Measurements from ENCODE around the gene GRK7. TPM values are rescaled to one million over a fixed set of nuclear protein-coding genes. Genes with fewer than 3 reads are reported as not detected.
"Not testable (repeated sequence)": the region's sequence is repeated elsewhere in the genome, so short reads cannot be mapped to it uniquely, and the experiment has no call there.

GRK7 gene
- total RNA-seq, 1 donor from 2014 or later: not detected

- peak overlapping the region; percentile 100 for H3K4me3 Mint-ChIP-seq
- no peak for DNase-seq (ENCODE audit: low spot score)
- H3K9me3 Mint-ChIP-seq: no peaks in the 10 kb centered on the region
- H3K27me3 Mint-ChIP-seq (ENCODE audit: insufficient read depth): peaks cover 5% of the 10 kb centered on the region
- peak overlapping the region; percentile 85 for H3K27ac Mint-ChIP-seq
- H3K36me3 Mint-ChIP-seq (ENCODE audit: low read depth): peaks cover 6% of the 10 kb centered on the region
- intact Hi-C loops (cut with micrococcal nuclease): loop anchor here (1.0 to 10.0 kb wide), 17 partner anchors 59 to 1267 kb away; partner anchors contain the start of genes GK5, PLS1, SLC25A36 and TFDP2
- H3K4me1 Mint-ChIP-seq (ENCODE audit: low read depth): peaks cover 30% of the 10 kb centered on the region
These were observed 25.6 kb upstream of the GRK7 start for GRCh38 chr3:141737678-141738021.

DNA sequence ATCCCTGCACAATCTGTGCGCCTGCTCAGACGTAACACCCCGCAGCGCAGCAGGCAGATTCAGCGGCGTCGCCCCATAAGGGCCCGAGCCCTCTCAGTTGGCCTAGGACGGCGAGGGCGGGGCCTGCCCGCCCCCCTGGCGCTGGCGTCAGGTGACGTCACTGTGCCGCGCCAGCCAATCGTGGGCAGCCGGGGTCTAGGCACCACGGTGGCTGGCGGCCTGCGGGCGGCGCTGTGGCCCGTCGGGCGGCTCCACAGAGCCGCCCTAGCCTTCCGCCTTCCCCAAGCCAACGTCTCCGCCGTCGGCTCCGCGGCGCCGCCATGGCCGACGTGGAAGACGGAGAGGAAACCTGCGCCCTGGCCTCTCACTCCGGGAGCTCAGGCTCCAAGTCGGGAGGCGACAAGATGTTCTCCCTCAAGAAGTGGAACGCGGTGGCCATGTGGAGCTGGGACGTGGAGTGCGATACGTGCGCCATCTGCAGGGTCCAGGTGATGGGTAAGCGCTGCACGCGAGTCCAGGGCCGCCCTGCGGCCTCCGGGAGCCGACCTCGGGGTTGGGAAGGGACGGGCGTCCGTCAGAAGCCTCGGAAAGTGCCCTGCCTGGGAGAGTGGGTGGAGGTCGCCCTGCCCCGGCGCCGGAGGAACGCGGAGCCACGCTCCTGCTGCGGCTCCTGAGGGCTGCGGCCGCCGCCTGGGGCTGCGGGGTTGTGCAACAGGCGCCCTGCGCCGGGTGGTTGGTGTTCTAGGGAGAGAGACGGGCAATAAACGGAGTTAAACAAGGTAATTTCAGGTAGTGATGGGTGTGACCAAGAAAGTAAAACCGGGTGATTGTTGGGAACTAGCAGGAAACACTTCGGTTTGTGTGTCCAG, 25.0 kb upstream of the GRK7 start, which contains the start of gene RNF7:
RNF7 (plus strand) TSS at position 277 of the 869 bp plus-strand sequence; CDS start at position 321, 44 bp downstream.
- no peaks in the 10 kb centered on the region for H3K9me3 Mint-ChIP-seq
- peak within 1 kb of the TSS; percentile 100 for H3K4me3 Mint-ChIP-seq
- peaks cover 10% of the 10 kb centered on the region for H3K36me3 Mint-ChIP-seq (ENCODE audit: low read depth)
- peaks cover 30% of the 10 kb centered on the region for H3K4me1 Mint-ChIP-seq (ENCODE audit: low read depth)
- intact Hi-C loops (cut with micrococcal nuclease): loop anchor here (1.0 to 10.0 kb wide), 17 partner anchors 58 to 1267 kb away; partner anchors contain the start of genes GK5, PLS1, SLC25A36 and TFDP2
- peak within 1 kb of the TSS; percentile 99 for H3K27ac Mint-ChIP-seq
- peaks cover 5% of the 10 kb centered on the region for H3K27me3 Mint-ChIP-seq (ENCODE audit: insufficient read depth)
- DNase-seq (ENCODE audit: low spot score): peak; percentile 97

- Mint-ChIP-seq H3K4me1 (ENCODE audit: low read depth) (peaks cover 31% of the 10 kb centered on the region), H3K27ac (peak overlapping the region; percentile 99), H3K27me3 (ENCODE audit: insufficient read depth) (no peaks in the 10 kb centered on the region), H3K4me3 (peak overlapping the region; percentile 100), H3K36me3 (ENCODE audit: low read depth) (peaks cover 10% of the 10 kb centered on the region), H3K9me3 (no peaks in the 10 kb centered on the region)
- DNase-seq (ENCODE audit: low spot score): no peak
- intact Hi-C loops (cut with micrococcal nuclease): loop anchor here (1.0 to 10.0 kb wide), 18 partner anchors 57 to 1266 kb away; partner anchors contain the start of genes GK5, PLS1, SLC25A36 and TFDP2
These were observed 24.3 kb upstream of the GRK7 start for GRCh38 chr3:141738891-141739363.

DNA sequence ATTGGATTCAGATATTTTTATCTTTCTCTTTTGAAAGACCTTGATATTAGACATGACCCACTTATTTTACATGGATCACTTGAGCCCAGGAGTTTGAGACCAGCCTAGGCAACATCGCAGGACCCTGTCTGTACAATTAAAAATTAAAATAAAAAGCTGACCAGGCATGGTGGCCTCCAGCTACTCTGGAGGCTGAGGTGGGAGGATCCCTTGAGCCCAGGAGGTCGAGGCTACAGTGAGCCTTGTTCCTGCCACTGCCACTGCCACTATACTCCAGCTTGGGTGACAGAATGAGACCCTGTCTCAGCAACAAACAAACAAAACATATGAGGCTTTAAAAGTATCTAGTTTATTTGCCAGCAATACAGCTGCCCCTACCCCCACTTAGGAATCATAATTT, 23.5 kb upstream of the GRK7 start:
- H3K4me3 Mint-ChIP-seq: peak overlapping the region; percentile 100
- intact Hi-C loops (cut with micrococcal nuclease): loop anchor here (1.0 to 10.0 kb wide), 9 partner anchors 165 to 1265 kb away; partner anchors contain the start of genes GK5, SLC25A36, TFDP2 and TRPC1
- peaks cover 39% of the 10 kb centered on the region for H3K4me1 Mint-ChIP-seq (ENCODE audit: low read depth)
- H3K27ac Mint-ChIP-seq: peak overlapping the region; percentile 44
- H3K36me3 Mint-ChIP-seq (ENCODE audit: low read depth): peaks cover 16% of the 10 kb centered on the region
- H3K9me3 Mint-ChIP-seq: no peaks in the 10 kb centered on the region
- H3K27me3 Mint-ChIP-seq (ENCODE audit: insufficient read depth): no peaks in the 10 kb centered on the region
- DNase-seq (ENCODE audit: low spot score): no peak

GRCh38 chr3:141740349-141740748, 22.9 kb upstream of the GRK7 start:
- Mint-ChIP-seq H3K27me3 (ENCODE audit: insufficient read depth) (no peaks in the 10 kb centered on the region), H3K36me3 (ENCODE audit: low read depth) (peaks cover 18% of the 10 kb centered on the region), H3K27ac (no peak overlapping the region), H3K4me3 (peak overlapping the region; percentile 100), H3K4me1 (ENCODE audit: low read depth) (peaks cover 39% of the 10 kb centered on the region), H3K9me3 (no peaks in the 10 kb centered on the region)
- intact Hi-C loops (cut with micrococcal nuclease): no loop called here
- DNase-seq (ENCODE audit: low spot score): no peak

GRCh38 chr3:141743305-141743704, 19.9 kb upstream of the GRK7 start:
- no peak overlapping the region for H3K4me3 Mint-ChIP-seq
- H3K4me1 Mint-ChIP-seq (ENCODE audit: low read depth): peaks cover 34% of the 10 kb centered on the region
- H3K36me3 Mint-ChIP-seq (ENCODE audit: low read depth): peaks cover 25% of the 10 kb centered on the region
- no peaks in the 10 kb centered on the region for H3K27me3 Mint-ChIP-seq (ENCODE audit: insufficient read depth)
- H3K27ac Mint-ChIP-seq: no peak overlapping the region
- no peaks in the 10 kb centered on the region for H3K9me3 Mint-ChIP-seq
- intact Hi-C loops (cut with micrococcal nuclease): no loop called here
- no peak for DNase-seq (ENCODE audit: low spot score)

GRCh38 chr3:141746962-141747361, 16.2 kb upstream of the GRK7 start:
- intact Hi-C loops (cut with micrococcal nuclease): no loop called here
- no peaks in the 10 kb centered on the region for H3K9me3 Mint-ChIP-seq
- no peaks in the 10 kb centered on the region for H3K27me3 Mint-ChIP-seq (ENCODE audit: insufficient read depth)
- peaks cover 13% of the 10 kb centered on the region for H3K4me1 Mint-ChIP-seq (ENCODE audit: low read depth)
- H3K27ac Mint-ChIP-seq: no peak overlapping the region
- H3K4me3 Mint-ChIP-seq: no peak overlapping the region
- DNase-seq (ENCODE audit: low spot score): no peak
- H3K36me3 Mint-ChIP-seq (ENCODE audit: low read depth): peaks cover 29% of the 10 kb centered on the region

DNA sequence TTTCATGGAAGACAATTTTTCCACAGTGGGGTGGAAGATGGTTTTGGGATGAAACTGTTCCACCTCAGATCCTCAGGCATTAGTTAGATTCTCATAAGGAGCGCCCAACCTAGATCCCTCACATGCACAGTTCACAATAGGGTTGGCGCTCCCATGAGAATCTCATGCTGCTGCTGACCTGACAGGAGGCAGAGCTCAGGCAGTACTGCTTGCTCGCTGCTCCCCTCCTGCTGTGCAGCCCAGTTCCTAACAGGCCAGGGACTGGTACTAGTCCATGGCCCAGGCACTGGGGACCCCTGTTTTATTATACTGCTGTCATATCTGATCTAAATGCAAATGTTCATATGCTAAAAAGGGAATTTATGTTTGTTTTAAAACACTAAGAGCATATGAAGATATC, 9.8 kb upstream of the GRK7 start:
- Mint-ChIP-seq H3K27ac (no peak overlapping the region), H3K4me1 (ENCODE audit: low read depth) (no peaks in the 10 kb centered on the region), H3K4me3 (no peak overlapping the region), H3K36me3 (ENCODE audit: low read depth) (peaks cover 7% of the 10 kb centered on the region), H3K9me3 (no peaks in the 10 kb centered on the region), H3K27me3 (ENCODE audit: insufficient read depth) (no peaks in the 10 kb centered on the region)
- intact Hi-C loops (cut with micrococcal nuclease): no loop called here
- no peak for DNase-seq (ENCODE audit: low spot score)

- intact Hi-C loops (cut with micrococcal nuclease): no loop called here
- no peak for DNase-seq (ENCODE audit: low spot score)
- no peak overlapping the region for H3K4me3 Mint-ChIP-seq
- H3K36me3 Mint-ChIP-seq (ENCODE audit: low read depth): peaks cover 5% of the 10 kb centered on the region
- H3K9me3 Mint-ChIP-seq: no peaks in the 10 kb centered on the region
- no peaks in the 10 kb centered on the region for H3K4me1 Mint-ChIP-seq (ENCODE audit: low read depth)
- H3K27ac Mint-ChIP-seq: no peak overlapping the region
- H3K27me3 Mint-ChIP-seq (ENCODE audit: insufficient read depth): no peaks in the 10 kb centered on the region
These were observed 9.2 kb upstream of the GRK7 start for GRCh38 chr3:141754032-141754431.

DNA sequence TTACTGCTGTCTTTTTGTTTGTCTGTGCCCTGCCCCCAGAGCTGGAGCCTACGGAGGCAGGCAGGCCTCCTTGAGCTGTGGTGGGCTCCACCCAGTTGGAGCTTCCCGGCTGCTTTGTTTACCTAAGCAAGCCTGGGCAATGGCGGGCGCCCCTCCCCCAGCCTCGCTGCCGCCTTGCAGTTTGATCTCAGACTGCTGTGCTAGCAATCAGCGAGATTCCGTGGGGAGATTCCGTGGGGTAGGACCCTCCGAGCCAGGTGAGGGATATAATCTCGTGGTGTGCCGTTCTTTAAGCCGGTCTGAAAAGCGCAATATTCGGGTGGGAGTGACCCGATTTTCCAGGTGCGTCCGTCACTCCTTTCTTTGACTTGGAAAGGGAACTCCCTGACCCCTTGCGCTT, 656 bp upstream of the GRK7 start:
- H3K4me3 Mint-ChIP-seq; H3K36me3 Mint-ChIP-seq (ENCODE audit: low read depth); H3K27me3 Mint-ChIP-seq (ENCODE audit: insufficient read depth); H3K27ac Mint-ChIP-seq; intact Hi-C loops (cut with micrococcal nuclease); H3K9me3 Mint-ChIP-seq; DNase-seq (ENCODE audit: low spot score): not testable (repeated sequence)
- peaks cover 10% of the 10 kb centered on the region for H3K4me1 Mint-ChIP-seq (ENCODE audit: low read depth)

DNA sequence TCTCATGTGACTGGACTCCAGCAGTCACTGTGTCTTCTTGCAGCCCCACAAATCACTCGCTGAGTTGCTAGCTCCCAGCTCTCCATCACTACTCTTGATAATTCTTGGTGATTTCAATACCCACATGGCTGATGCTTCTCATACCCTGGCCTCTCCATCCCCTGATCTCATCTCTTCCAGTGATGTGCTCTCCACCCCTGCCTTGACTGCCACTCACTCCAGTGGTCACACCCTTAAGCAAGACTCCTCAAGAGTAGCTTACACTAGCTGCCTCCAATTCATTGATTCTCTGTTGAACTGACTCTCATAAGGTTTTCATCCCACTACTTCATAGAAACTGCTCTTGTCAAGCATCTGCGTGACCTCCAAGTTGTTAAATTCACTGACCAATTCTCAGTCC, 837 bp downstream of the GRK7 start:
- intact Hi-C loops (cut with micrococcal nuclease): no loop called here

DNA sequence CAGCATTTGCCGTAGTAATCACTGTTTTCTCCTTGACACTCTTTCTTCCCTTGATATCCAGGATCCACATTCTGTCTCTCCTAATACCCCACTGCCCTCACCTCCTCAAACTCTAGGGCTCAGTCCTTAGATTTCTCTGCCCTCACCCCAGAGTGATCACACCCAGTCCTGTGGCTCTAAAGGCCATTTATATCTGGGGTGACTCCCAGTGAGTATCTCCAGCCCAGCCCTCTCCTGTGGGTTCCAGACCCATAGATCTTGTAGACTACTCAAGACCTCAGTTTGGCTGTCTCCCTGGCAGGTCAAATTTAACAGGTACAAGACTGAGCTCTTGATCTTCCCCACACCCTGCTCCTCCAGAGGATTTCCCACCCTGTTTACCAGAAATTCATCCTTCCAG, 1.3 kb downstream of the GRK7 start:
- Mint-ChIP-seq H3K9me3 (no peaks in the 10 kb centered on the region), H3K27me3 (ENCODE audit: insufficient read depth) (peaks cover 7% of the 10 kb centered on the region)

More for the DNA sequence above, 837 bp downstream of the GRK7 start:
- H3K36me3 Mint-ChIP-seq (ENCODE audit: low read depth): peaks cover 2% of the 10 kb centered on the region
- H3K27ac Mint-ChIP-seq: no peak overlapping the region
- H3K9me3 Mint-ChIP-seq: no peaks in the 10 kb centered on the region
- H3K4me3 Mint-ChIP-seq: no peak overlapping the region
- no peak for DNase-seq (ENCODE audit: low spot score)
- H3K27me3 Mint-ChIP-seq (ENCODE audit: insufficient read depth): peaks cover 6% of the 10 kb centered on the region
- peaks cover 10% of the 10 kb centered on the region for H3K4me1 Mint-ChIP-seq (ENCODE audit: low read depth)

GRCh38 chr3:141764986-141765385, 1.8 kb downstream of the GRK7 start:
- peaks cover 7% of the 10 kb centered on the region for H3K27me3 Mint-ChIP-seq (ENCODE audit: insufficient read depth)
- no peaks in the 10 kb centered on the region for H3K9me3 Mint-ChIP-seq
- H3K36me3 Mint-ChIP-seq (ENCODE audit: low read depth): peaks cover 2% of the 10 kb centered on the region
- no peak for DNase-seq (ENCODE audit: low spot score)
- no peak overlapping the region for H3K27ac Mint-ChIP-seq
- peaks cover 10% of the 10 kb centered on the region for H3K4me1 Mint-ChIP-seq (ENCODE audit: low read depth)
- intact Hi-C loops (cut with micrococcal nuclease): no loop called here
- no peak overlapping the region for H3K4me3 Mint-ChIP-seq

More for the DNA sequence above, 1.3 kb downstream of the GRK7 start:
- DNase-seq (ENCODE audit: low spot score): no peak
- Mint-ChIP-seq H3K36me3 (ENCODE audit: low read depth) (peaks cover 2% of the 10 kb centered on the region), H3K4me3 (no peak overlapping the region), H3K27ac (no peak overlapping the region), H3K4me1 (ENCODE audit: low read depth) (peaks cover 10% of the 10 kb centered on the region)
- intact Hi-C loops (cut with micrococcal nuclease): no loop called here
